Measurements from ENCODE around the gene SH3BGR.
"Not testable (repeated sequence)": the region's sequence is repeated elsewhere in the genome, so short reads cannot be mapped to it uniquely, and the experiment has no call there.

Gene SH3BGR

DNA sequence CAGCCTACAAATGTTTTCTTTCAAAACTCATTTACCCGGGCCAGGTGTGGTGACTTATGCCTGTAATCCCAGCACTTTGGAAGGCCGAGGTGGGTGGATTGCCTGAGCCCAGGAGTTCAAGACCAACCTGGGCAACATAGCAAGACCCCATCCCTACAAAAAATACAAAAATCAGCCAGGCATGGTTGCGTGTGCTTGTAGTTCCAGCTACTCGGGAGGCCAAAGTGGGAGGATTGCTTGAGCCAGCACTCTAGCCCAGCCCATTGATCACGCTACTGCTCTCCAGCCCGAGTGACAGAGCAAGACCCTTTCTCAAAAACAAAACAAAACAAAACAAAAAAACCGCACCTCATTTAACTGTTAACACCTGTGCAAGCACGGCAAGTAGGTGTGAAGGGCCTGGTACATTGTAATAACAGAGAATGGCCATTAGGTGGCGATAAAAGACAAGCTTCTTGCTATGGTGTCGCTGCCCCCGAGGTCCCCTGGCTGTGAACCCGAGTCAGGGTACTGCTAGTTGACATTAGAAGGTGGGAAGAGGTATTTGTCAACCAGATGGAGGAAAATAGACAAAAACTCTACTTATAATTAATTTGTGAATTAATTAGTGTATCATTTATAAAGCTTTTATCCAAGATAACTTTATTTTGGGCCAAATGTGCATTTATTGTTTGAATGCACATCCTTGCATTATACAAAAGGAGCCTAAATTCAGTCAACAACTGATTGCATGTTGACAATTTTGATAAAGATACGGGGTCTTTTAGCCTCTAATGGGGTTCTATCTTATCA lies 66.5 kb downstream of the SH3BGR start:
- DNase-seq, result no peak

- no peak for DNase-seq
Observed at GRCh38 chr21:39518847-39519210, 67.1 kb downstream of the SH3BGR start.

DNA sequence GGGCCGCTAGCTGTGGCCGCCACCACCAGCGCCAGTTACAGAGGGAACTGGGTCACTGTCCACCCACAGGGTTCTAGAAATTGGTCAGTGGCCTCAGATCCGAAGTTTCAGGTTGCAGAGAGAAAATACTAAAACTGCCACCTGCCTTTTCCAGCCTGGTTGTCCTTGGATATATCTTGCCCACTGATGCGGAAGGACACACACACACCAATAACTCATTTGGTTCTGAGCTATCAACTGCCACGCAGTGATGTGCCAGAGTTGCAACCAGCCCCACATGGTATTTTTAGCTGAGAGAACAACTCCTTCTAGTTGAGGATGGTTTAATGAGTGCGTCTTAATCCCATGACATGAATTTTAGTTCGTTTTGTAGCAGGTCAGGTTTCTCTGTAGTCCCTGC lies 68.1 kb downstream of the SH3BGR start:
- DNase-seq, result no peak

- DNase-seq, result no peak
Observed at GRCh38 chr21:39523399-39523798, 71.6 kb downstream of the SH3BGR start.

GRCh38 chr21:39523915-39524314 lies 72.1 kb downstream of the SH3BGR start:
- DNase-seq, result no peak

- DNase-seq, result no peak
Observed at GRCh38 chr21:39525129-39525528, 73.4 kb downstream of the SH3BGR start.

- no peak for DNase-seq
Observed at GRCh38 chr21:39525601-39526000, 73.8 kb downstream of the SH3BGR start.

- DNase-seq, result no peak
Observed at GRCh38 chr21:39527067-39527595, 75.4 kb downstream of the SH3BGR start.

- DNase-seq, result no peak
Observed at GRCh38 chr21:39527664-39528381, 76.1 kb downstream of the SH3BGR start.

- no peak for DNase-seq
Observed at GRCh38 chr21:39529026-39529425, 77.3 kb downstream of the SH3BGR start.

- DNase-seq, result no peak
Observed at GRCh38 chr21:39531064-39531463, 79.3 kb downstream of the SH3BGR start.

- DNase-seq, result no peak
Observed at GRCh38 chr21:39531840-39532239, 80.1 kb downstream of the SH3BGR start.

DNA sequence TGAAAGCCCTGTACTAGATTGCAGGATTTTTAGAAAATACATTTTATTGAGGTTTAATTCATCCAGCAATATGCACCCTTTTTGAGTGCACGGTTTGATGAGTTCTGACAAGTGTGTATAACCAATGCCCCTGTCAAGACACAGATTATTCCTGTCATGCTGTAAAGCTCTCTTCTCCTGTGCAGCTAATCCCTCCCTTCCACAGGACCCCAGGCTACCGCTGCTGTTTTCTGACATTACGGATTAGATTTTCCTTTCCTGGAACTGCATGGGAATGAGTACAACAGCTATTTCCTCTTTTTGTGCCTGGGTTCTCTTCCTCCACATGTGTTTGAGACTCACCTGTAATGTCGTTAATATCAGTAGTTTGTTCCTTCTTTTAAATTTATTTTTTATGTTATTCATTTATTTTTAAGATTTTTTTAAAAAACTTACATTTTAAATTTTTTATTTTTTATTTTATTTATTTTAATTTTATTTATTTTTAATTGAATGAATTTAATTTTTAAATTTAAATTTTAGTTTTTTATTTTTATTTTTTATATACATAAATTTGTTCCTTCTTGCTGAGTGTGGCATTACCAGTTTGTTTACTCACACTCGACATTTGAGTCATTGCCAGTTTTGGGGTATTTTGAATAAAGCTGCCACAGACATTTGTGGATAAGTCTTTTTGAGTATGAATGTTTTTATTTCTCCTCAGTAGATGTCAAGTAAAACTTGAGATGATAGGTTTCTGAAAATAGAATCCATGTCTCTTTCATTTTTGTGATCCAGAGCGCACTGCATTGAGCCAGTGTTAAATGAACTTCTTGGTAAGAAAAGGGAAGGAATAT lies 82.0 kb downstream of the SH3BGR start:
- DNase-seq, result no peak

GRCh38 chr21:39535646-39536437 lies 84.1 kb downstream of the SH3BGR start:
- DNase-seq, result no peak

DNA sequence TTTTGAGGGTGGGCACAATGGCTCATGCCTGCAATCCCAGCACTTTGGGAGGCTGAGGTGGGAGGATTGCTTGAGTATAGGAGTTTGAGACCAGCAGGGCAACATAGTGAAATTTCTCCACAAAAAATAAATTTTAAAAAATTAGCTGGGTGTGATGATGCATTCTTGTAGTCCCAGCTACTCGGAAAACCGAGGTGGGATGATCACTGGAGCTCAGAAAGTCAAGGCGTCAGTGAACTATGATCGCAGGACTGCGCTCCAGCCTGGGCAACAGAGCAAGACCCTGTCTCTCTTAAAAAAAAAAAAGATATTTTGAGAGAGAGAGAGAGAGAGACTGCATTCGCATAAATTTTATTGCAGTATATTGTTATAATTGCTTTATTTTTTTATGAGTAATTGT lies 85.1 kb downstream of the SH3BGR start:
- no peak for DNase-seq

GRCh38 chr21:39537571-39537970 lies 85.8 kb downstream of the SH3BGR start:
- DNase-seq, result no peak

- DNase-seq, result no peak
Observed at GRCh38 chr21:39538453-39539042, 86.8 kb downstream of the SH3BGR start.

DNA sequence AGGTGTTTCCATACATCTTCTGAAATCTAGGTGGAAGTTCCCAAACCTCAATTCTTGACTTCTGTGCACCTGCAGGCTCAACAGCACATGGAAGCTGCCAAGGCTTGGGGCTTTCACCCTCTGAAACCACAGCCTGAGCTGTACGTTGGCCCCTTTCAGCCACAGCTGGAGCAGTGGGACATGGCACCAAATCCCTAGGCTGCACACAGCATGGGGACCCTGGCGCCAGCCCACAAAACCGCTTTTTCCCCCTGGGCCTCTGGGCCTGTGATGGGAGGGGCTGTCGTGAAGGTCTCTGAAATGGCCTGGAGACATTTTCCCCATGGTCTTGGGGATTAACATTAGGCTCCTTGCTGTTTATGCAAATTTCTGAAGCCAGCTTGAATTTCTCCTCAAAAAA lies 88.6 kb downstream of the SH3BGR start:
- not testable (repeated sequence) for DNase-seq

DNA sequence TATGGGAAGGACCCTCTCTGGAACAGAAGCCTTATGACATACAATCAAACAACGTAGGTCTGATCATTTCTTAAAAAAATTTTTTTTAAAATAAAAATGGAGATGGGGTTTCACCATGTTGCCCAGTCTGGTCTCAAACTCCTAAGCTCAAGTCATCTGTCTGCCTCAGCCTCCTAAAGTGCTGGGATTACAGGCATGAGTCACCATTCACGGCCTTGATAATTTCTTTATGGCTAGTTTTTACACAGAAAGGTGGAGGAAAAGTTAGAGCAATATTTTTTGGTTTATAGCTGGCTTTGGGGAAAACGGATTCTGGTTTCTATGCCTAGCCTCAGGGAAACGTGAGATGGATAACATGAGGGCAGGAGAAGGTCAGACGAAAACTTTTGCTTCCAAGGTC lies 91.0 kb downstream of the SH3BGR start:
- no peak for DNase-seq

- no peak for DNase-seq
Observed at GRCh38 chr21:39546522-39546921, 94.8 kb downstream of the SH3BGR start.

- DNase-seq, result no peak
Observed at GRCh38 chr21:39552856-39553255, 101.1 kb downstream of the SH3BGR start.

DNA sequence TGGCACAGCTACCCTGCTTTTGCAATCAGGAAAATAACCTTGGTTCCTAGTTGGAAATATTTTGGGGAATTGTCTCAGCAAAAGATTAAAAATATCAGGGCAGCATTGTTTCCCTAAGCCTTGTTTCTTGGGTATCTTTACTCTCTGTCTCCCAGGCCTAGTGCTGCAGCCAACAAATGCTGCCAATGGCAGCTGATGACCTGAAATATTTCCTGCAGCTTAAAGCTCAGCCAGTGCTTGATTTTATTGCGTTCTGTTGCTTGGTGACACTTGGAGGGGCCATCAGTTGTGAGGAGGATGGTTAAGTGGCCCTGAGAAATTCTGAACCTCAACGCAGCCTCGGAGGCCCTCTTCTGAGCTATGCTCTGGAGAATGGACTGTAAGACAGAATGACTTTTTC lies 101.6 kb downstream of the SH3BGR start:
- no peak for DNase-seq
